Measurements from ENCODE around the gene GJC2. TPM values are rescaled to one million over a fixed set of nuclear protein-coding genes. Genes with fewer than 3 reads are reported as not detected.

Gene GJC2

GRCh38 chr1:228208831-228209551 lies 59.3 kb downstream of the GJC2 start:
- H3K36me3 ChIP-seq (ENCODE audit: control insufficient read depth, insufficient read depth, low read length) = no peaks in the 10 kb centered on the region
- H3K4me2 ChIP-seq (ENCODE audit: low read length) = no peak overlapping the region
- H3K9ac ChIP-seq (ENCODE audit: low read length) = no peak overlapping the region
- no peak overlapping the region for H4K8ac ChIP-seq (ENCODE audit: low read depth, low read length)
- H3K18ac ChIP-seq (ENCODE audit: low read length) = no peak overlapping the region
- H3K4me1 ChIP-seq (ENCODE audit: control insufficient read depth, low read depth, low read length) = no peaks in the 10 kb centered on the region
- H4K5ac ChIP-seq (ENCODE audit: low read length) = no peak overlapping the region
- no peak overlapping the region for H3K23ac ChIP-seq (ENCODE audit: low read length)
- no peak for DNase-seq
- no peak overlapping the region for H3K4me3 ChIP-seq (ENCODE audit: low read length)
- no peak overlapping the region for H2AK5ac ChIP-seq (ENCODE audit: low read length)
- no peak overlapping the region for H2BK5ac ChIP-seq (ENCODE audit: low read length)
- H2BK15ac ChIP-seq (replicated peaks; ENCODE audit: low read depth) = no peak overlapping the region
- H3K56ac ChIP-seq (ENCODE audit: low read length) = no peak overlapping the region
- no peaks in the 10 kb centered on the region for H3K79me2 ChIP-seq (ENCODE audit: control insufficient read depth, insufficient read depth, low read length)
- no peak overlapping the region for H2BK120ac ChIP-seq (ENCODE audit: low read depth, low read length)
- no peaks in the 10 kb centered on the region for H3K27me3 ChIP-seq (ENCODE audit: insufficient read depth, low read length, poor library complexity)
- H3K4ac ChIP-seq (ENCODE audit: low read depth, low read length) = no peak overlapping the region
- no CpG with 5 or more reads among the region's 19 CpGs for WGBS (ENCODE audit: extremely low coverage, insufficient coverage, low lambda C conversion rate)
- H3K27ac ChIP-seq (ENCODE audit: low read depth, low read length) = no peak overlapping the region
- peaks cover under 1% of the 10 kb centered on the region for H3K79me1 ChIP-seq (ENCODE audit: low read length)

Small RNA genes lying within 50 kb of the gene (small RNA-seq; reads per million reads assigned to genes)
- not detected for gene AL359510.1 (ENCODE audit: insufficient read depth)

Measured in mesendoderm (in vitro differentiated cells).